ENCODE results near the gene MED12. TPM values are rescaled to one million over a fixed set of nuclear protein-coding genes. Genes with fewer than 3 reads are reported as not detected.
"Not testable (repeated sequence)": the region's sequence is repeated elsewhere in the genome, so short reads cannot be mapped to it uniquely, and the experiment has no call there.

Gene MED12
- total and polyA plus RNA-seq, 7 donors: 4.9 to 27.6 (median 17.4) TPM

- DNase-seq: no peak
- Histone ChIP-seq H3K27me3 (no peaks in the 10 kb centered on the region), H3K9me3 (no peaks in the 10 kb centered on the region), H3K36me3 (no peaks in the 10 kb centered on the region), H3K4me3 (no peak overlapping the region), H3K4me1 (no peaks in the 10 kb centered on the region), H3K27ac (no peak overlapping the region)
- intact Hi-C loops (cut with DNase I): loop anchor here (5.0 to 10.0 kb wide), 4 partner anchors 177 to 720 kb away; no protein-coding TSS in a partner anchor
- TF ChIP-seq CTCF (IDR thresholded peaks at IDR 0.05) (no peak), POLR2A (IDR thresholded peaks at IDR 0.05) (no peak), POLR2AphosphoS5 (IDR thresholded peaks at IDR 0.05) (no peak), EP300 (IDR thresholded peaks at IDR 0.05) (no peak)
- WGBS, 2 donors: 97 to 98% methylated on average over 1 of the region's 1 CpG
Measured at GRCh38 chrX:71174795-71175194, 56.4 kb downstream of the MED12 start.

GRCh38 chrX:71175531-71175930, 57.1 kb downstream of the MED12 start:
- no peak for DNase-seq
- Histone ChIP-seq H3K9me3 (no peaks in the 10 kb centered on the region), H3K4me1 (no peaks in the 10 kb centered on the region), H3K4me3 (no peak overlapping the region), H3K27ac (no peak overlapping the region), H3K27me3 (no peaks in the 10 kb centered on the region), H3K36me3 (no peaks in the 10 kb centered on the region)
- WGBS, 2 donors: 93 to 94% methylated on average over 5 of the region's 5 CpGs
- no peak for TF ChIP-seq POLR2AphosphoS5 (IDR thresholded peaks at IDR 0.05)
- no peak for TF ChIP-seq EP300 (IDR thresholded peaks at IDR 0.05)
- no peak for TF ChIP-seq CTCF (IDR thresholded peaks at IDR 0.05)
- TF ChIP-seq POLR2A (IDR thresholded peaks at IDR 0.05): no peak
- intact Hi-C loops (cut with DNase I): loop anchor here (5.0 to 10.0 kb wide), 4 partner anchors 178 to 721 kb away; no protein-coding TSS in a partner anchor

GRCh38 chrX:71177327-71177726, 58.9 kb downstream of the MED12 start:
- no peak for DNase-seq
- no peak for TF ChIP-seq POLR2AphosphoS5 (IDR thresholded peaks at IDR 0.05)
- TF ChIP-seq CTCF (IDR thresholded peaks at IDR 0.05): no peak
- no peak for TF ChIP-seq EP300 (IDR thresholded peaks at IDR 0.05)
- H3K4me3 ChIP-seq: no peak overlapping the region
- no peaks in the 10 kb centered on the region for H3K36me3 ChIP-seq
- 76 to 77% methylated on average over 3 of the region's 3 CpGs for WGBS, 2 donors
- H3K27me3 ChIP-seq: no peaks in the 10 kb centered on the region
- H3K4me1 ChIP-seq: peaks cover 0 to 6% (median 2%) of the 10 kb centered on the region in 4 donors
- H3K27ac ChIP-seq: no peak overlapping the region
- no peaks in the 10 kb centered on the region for H3K9me3 ChIP-seq
- intact Hi-C loops (cut with DNase I): loop anchor here (5.0 to 10.0 kb wide), 4 partner anchors 180 to 723 kb away; no protein-coding TSS in a partner anchor

- no peaks in the 10 kb centered on the region for H3K36me3 ChIP-seq
- H3K4me3 ChIP-seq: no peak overlapping the region
- intact Hi-C loops (cut with DNase I): loop anchor here (1.0 to 10.0 kb wide), 5 partner anchors 81 to 724 kb away; no protein-coding TSS in a partner anchor
- H3K9me3 ChIP-seq: no peaks in the 10 kb centered on the region
- peak overlapping the region in 1 of 4 donors; percentile 18 for H3K27ac ChIP-seq
- TF ChIP-seq CTCF (IDR thresholded peaks at IDR 0.05) (peak; percentile 50 to 60 (median 57)), POLR2AphosphoS5 (IDR thresholded peaks at IDR 0.05) (no peak), POLR2A (IDR thresholded peaks at IDR 0.05) (no peak)
- peaks cover 0 to 6% (median 5%) of the 10 kb centered on the region in 4 donors for H3K4me1 ChIP-seq
- no peaks in the 10 kb centered on the region for H3K27me3 ChIP-seq
- WGBS, 2 donors: 0 to 5% methylated on average over 4 of the region's 4 CpGs
- DNase-seq: peak; percentile 78
Measured at GRCh38 chrX:71178908-71179307, 60.5 kb downstream of the MED12 start.

- WGBS, 2 donors: 71 to 85% methylated on average over 9 of the region's 9 CpGs
- not testable (repeated sequence) for H3K4me1 ChIP-seq, H3K27me3 ChIP-seq, H3K36me3 ChIP-seq, H3K9me3 ChIP-seq, DNase-seq, H3K4me3 ChIP-seq
- peak overlapping the region; percentile 84 to 90 (median 86) for H3K27ac ChIP-seq
- intact Hi-C loops (cut with DNase I): loop anchor here (5.0 to 10.0 kb wide), 3 partner anchors 74 to 187 kb away; partner anchors contain the start of genes SNX12, TAF1 and ZMYM3
Measured at GRCh38 chrX:71180579-71181265, 62.3 kb downstream of the MED12 start.
